SKM-1 treated with dmso at 0.1 percent for 144 hours (cell line): ENCODE measurements around the gene CNTN4.
A peak's percentile ranks its signal among the peaks of the same experiment; 100 is the strongest.
"Not testable (repeated sequence)": the region's sequence is repeated elsewhere in the genome, so short reads cannot be mapped to it uniquely, and the experiment has no call there.

ENCODE experiments used
- DNase-seq: peaks from one replicate; lab custom pipeline; 2025; ENCODE audit not compliant: unreplicated experiment; lab: John Stamatoyannopoulos, UW

CNTN4 gene

DNA sequence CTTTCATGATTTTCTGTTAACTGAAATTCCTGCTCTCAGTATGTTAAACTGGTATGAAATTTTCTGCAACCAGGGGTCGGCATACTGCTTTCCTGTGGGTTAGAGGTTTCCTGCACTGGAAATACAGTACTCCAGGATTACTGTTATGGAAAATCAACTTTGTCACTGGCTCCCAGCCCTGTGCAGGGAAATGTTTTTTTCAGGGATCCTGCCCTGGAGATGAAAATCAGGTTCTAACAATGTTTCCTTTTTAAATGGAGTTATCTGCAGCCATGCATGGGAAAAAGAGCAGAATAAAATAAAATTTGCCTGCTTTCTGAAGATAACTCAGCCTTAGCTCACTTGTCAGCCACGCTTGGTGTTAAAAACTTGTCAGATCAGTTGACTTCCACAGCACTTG is 791.1 kb downstream of the CNTN4 start:
- no peak for DNase-seq

GRCh38 chr3:2896308-2896939 is 797.8 kb downstream of the CNTN4 start:
- no peak for DNase-seq

DNA sequence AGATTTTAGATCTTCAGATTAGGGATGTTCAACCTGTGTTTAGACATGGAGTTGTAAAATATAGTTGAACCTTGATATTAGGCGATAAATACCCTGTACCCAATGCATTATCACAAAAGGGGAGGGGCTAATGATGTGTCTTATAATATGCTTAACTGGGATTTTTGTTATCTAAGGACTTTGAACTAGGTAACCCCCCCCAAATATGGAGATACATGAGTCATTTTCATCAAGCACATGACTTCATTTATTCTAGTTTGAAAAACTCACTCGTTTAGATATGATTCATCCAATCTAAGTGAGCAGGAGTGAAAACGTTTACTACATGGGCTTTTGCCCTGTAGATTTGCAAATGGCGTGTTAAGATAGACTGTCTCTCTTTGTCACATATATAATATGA is 799.2 kb downstream of the CNTN4 start:
- DNase-seq = no peak

DNA sequence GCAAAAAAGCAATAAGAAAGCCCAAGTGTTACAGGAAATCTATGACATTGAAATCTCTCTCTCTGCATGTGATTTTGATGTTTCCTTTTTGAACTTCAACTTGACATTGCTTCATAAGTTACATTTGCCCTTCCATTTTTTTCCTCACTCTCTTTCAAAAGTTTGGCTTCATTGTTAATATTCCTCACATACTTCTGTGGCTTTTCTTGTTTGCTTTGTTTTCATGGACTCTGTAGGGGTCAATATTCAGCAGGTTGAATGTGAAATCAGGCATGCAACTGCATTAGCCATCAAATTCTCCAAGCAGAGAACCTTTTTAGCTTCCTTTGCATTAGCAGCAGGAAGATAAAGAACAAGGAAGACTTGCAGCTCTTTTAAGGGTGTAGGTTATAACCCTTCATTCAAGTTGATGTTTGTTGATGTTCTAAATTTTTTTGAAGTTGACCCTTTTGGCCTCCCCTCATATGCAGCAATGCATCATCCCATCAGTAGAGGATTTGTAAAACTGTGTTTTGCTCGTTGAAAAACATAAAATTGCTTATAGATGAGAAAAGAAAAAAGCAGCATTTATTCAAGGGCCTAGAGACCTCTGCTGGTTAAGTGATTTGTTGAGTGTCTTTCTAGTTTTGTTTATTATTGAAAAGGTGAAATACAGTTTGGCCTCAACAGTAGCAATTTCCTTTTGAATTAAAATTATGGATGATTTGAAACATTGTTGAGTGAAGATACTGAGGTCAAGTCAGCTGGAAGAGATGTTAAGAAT is 800.1 kb downstream of the CNTN4 start:
- no peak for DNase-seq

DNA sequence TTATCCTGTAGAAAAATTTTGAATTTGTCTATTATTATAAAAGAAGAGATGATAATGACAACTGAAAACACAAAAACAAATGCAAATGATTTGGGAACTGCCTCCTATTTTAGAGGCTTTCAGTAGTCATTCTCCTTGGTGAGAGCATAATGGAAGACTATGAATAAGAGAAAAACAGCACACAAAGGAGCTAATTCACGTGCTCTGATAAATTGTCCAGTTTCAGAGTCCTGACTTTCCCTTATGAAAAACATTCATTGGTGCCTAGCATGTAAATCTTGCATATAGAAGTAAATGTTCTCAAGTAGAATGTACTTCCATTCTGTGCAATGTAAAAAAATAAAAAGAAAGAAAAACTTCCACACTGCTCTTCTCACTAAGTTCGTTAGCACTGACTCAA is 805.4 kb downstream of the CNTN4 start:
- no peak for DNase-seq

GRCh38 chr3:2908693-2909351 is 810.2 kb downstream of the CNTN4 start:
- peak; percentile 15 for DNase-seq

GRCh38 chr3:2910997-2911396 is 812.3 kb downstream of the CNTN4 start:
- no peak for DNase-seq

- DNase-seq = peak; percentile 32
Observed at GRCh38 chr3:2915826-2916225, 817.2 kb downstream of the CNTN4 start.

DNA sequence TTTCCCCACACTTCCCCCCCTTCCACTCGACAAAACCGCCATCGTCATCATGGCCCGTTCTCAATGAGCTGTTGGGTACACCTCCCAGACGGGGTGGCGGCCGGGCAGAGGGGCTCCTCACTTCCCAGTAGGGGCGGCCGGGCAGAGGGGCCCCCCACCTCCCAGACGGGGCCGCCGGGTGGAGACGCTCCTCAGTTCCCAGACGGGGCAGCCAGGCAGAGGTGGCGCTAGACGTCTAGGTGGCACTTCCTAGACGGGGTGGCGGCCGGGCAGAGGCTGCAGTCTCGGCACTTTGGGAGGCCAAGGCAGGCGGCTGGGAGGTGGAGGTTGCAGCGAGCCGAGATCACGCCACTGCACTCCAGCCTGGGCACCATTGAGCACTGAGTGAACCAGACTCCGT is 818.0 kb downstream of the CNTN4 start:
- DNase-seq = not testable (repeated sequence)

DNA sequence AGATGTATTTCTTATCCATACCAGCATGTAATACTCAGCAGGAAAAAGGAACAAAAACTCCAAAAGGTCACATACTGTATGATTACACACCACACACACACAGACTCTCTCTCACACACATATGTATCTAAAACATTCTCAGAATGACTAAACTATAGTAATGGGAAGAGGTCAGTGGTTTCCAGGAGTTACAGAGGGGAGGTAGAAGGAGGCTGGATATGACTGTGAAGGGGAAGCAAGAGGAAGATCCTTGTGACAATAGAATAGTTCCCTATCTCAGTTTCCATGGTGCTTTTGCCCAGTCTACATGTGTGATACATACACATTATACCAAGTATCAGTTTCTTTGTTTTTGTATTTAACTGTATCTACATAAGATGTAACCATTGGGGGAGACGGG is 821.4 kb downstream of the CNTN4 start:
- DNase-seq = no peak

- no peak for DNase-seq
Observed at GRCh38 chr3:2921452-2921851, 822.8 kb downstream of the CNTN4 start.

GRCh38 chr3:2921903-2922302 is 823.2 kb downstream of the CNTN4 start:
- DNase-seq = peak; percentile 11

GRCh38 chr3:2923390-2923789 is 824.7 kb downstream of the CNTN4 start:
- no peak for DNase-seq

DNA sequence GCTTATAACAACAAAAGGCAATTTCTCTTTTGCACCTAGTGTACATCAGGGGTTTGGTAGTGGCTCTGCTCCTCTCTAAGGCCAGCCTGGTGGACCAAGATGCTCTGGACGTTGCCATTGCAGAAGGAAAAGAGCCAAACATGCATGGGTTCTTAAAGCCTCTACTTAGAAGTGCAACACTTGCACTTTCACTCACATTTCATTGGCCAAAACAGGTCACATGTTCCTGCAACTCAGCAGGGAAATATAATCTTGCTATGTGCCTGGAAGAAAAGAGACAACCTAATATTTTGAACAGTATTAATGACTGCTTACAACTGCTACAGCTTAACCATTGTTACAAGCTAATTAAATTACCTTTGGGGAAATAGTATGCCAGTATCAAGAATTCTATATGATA is 828.6 kb downstream of the CNTN4 start:
- DNase-seq = no peak

- no peak for DNase-seq
Observed at GRCh38 chr3:2929574-2929973, 830.9 kb downstream of the CNTN4 start.

GRCh38 chr3:2931265-2931664 is 832.6 kb downstream of the CNTN4 start:
- DNase-seq = no peak

- DNase-seq = no peak
Observed at GRCh38 chr3:2934541-2934940, 835.9 kb downstream of the CNTN4 start.

DNA sequence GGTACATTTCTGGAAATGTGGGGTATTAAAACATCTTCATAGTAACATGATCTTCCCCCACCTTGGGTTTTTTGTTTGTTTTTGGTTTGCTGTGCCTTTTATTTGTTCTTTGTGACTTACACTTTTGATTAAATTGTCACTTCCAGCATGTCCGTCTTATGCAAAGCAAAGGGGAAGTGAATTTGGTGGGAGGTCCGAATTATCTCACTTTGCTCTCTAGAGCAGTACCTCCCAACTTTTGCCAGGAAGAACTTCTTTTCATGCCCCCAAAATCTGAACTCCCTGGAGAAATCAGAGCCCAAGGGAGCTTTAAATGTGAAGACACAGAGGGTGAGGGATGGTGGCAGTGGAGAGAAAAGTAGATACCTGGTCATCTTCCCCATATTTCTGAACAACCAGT is 838.4 kb downstream of the CNTN4 start:
- DNase-seq = no peak

DNA sequence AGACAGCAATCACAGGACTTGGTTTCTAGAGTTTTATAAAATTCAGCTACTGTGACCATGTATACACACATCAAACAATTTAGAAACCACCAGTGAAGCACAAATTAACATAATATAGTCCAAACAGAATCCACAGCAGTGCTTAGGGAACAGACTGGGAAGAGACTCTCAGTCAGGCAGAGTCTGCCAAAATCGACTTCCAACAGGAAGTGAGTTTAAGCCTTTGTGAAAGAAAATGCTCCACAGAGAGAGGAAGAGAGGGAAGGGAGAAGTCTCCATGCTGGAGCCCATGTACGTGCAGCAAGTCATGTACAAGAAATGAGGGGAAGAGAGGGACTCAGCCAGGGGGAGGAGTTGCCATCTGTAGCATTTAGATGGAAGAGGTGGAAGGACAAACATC is 838.9 kb downstream of the CNTN4 start:
- no peak for DNase-seq

GRCh38 chr3:2938711-2939110 is 840.0 kb downstream of the CNTN4 start:
- DNase-seq = no peak

- no peak for DNase-seq
Observed at GRCh38 chr3:2940062-2940461, 841.4 kb downstream of the CNTN4 start.

- DNase-seq = no peak
Observed at GRCh38 chr3:2944628-2945027, 846.0 kb downstream of the CNTN4 start.
